H1 (cell line): ENCODE results near the gene LILRB4. TPM values are rescaled to one million over a fixed set of nuclear protein-coding genes. Genes with fewer than 3 reads are reported as not detected.

Experiments
- CTCF ChIA-PET: fragments of 300-600 bp; sonication (Branson Sonifier 250); formaldehyde crosslinking; loops from one replicate; lab custom pipeline; 2021; ENCODE audit not compliant: partially characterized antibody; lab: Charles Lee
- POLR2A ChIA-PET: fragments of 300-600 bp; sonication (Branson Sonifier 250); formaldehyde crosslinking; loops from one replicate; lab custom pipeline; 2021; ENCODE audit warnings: inconsistent platforms; ENCODE audit not compliant: partially characterized antibody; lab: Charles Lee
- DNase-seq, 2 experiments: peaks; one replicate each; pipeline versions ENCODE4 v3.0.0 to v3.0.0-alpha.2; 2010 to 2022; ENCODE audit warnings: low spot score in 2 of 2, low read depth in 1 of 2, mixed read lengths in 1 of 2
- FAIRE-seq: peaks from 2 replicates; lab custom pipeline; 2011; peaks lifted over from hg19 to GRCh38; lab: Jason Lieb, UNC
- H2AFZ ChIP-seq: 2 replicates; pipeline ENCODE4 v1.8.1; 2012; ENCODE audit warnings: low read length, inconsistent platforms
- H2AK5ac ChIP-seq: 2 replicates; pipeline ENCODE4 v1.6.1; 2013; ENCODE audit warnings: low read depth, low read length
- H2BK120ac ChIP-seq: replicated peaks from 2 replicates; pipeline ENCODE3; 2013; ENCODE audit warnings: low read depth, low read length, inconsistent platforms
- H2BK12ac ChIP-seq: 2 replicates; pipeline ENCODE4 v1.6.1; 2013; ENCODE audit warnings: low read depth, low read length
- H2BK15ac ChIP-seq: 2 replicates; pipeline ENCODE4 v1.6.1; 2013; ENCODE audit warnings: low read length
- H2BK20ac ChIP-seq: 2 replicates; pipeline ENCODE4 v1.6.1; 2013; ENCODE audit warnings: low read length
- H2BK5ac ChIP-seq: 2 replicates; pipeline ENCODE4 v1.6.1; 2013; ENCODE audit warnings: low read depth, low read length
- H3K14ac ChIP-seq: 2 replicates; pipeline ENCODE4 v1.6.1; 2013; ENCODE audit warnings: inconsistent platforms; ENCODE audit not compliant: insufficient read length
- H3K18ac ChIP-seq: 2 replicates; pipeline ENCODE4 v1.6.1; 2013; ENCODE audit warnings: low read length; ENCODE audit errors: extremely low read depth
- H3K23ac ChIP-seq: 2 replicates; pipeline ENCODE4 v1.6.1; 2013; ENCODE audit warnings: inconsistent platforms; ENCODE audit not compliant: insufficient read length
- H3K23me2 ChIP-seq: 2 replicates; pipeline ENCODE4 v1.6.1; 2013; ENCODE audit warnings: low read depth, low read length
- H3K27ac ChIP-seq: 2 replicates; pipeline ENCODE4 v1.6.1; 2011; ENCODE audit warnings: low read depth, low read length, inconsistent platforms
- H3K27me3 ChIP-seq, 4 experiments: replicated peaks in 1 of 4; 1 replicate in 1 of 4; 2 replicates in 3 of 4; pipeline versions ENCODE4 v1.6.1 to v1.8.1; 2011 to 2013; ENCODE audit warnings: low read length in 3 of 4, mild to moderate bottlenecking in 3 of 4, inconsistent platforms in 2 of 4, mixed read lengths in 2 of 4, moderate library complexity in 1 of 4; ENCODE audit not compliant: control insufficient read depth in 3 of 4, insufficient read depth in 3 of 4; ENCODE audit errors: extremely low read depth in 1 of 4
- H3K36me3 ChIP-seq, 4 experiments: 2 replicates each; pipeline versions ENCODE4 v1.6.1 to v1.8.1; 2011 to 2013; ENCODE audit warnings: mild to moderate bottlenecking in 4 of 4, low read length in 3 of 4, moderate library complexity in 2 of 4, control low read depth in 1 of 4, inconsistent platforms in 1 of 4; ENCODE audit not compliant: insufficient read depth in 4 of 4, control insufficient read depth in 2 of 4
- H3K4ac ChIP-seq: replicated peaks from 2 replicates; pipeline ENCODE3; 2013; ENCODE audit warnings: low read length, low read depth, mixed read lengths, inconsistent platforms; ENCODE audit not compliant: insufficient read length
- H3K4me1 ChIP-seq, 4 experiments: replicated peaks in 1 of 4; 1 replicate in 1 of 4; 2 replicates in 3 of 4; pipeline versions ENCODE4 v1.6.1 to v1.8.1; 2011 to 2013; ENCODE audit warnings: low read length in 3 of 4, inconsistent platforms in 2 of 4, mixed read lengths in 1 of 4; ENCODE audit not compliant: insufficient read depth in 4 of 4, control insufficient read depth in 3 of 4
- H3K4me2 ChIP-seq, 2 experiments: 2 replicates each; pipeline versions ENCODE4 v1.6.1 to v1.8.1; 2011 to 2013; ENCODE audit warnings: low read depth in 2 of 2, low read length in 2 of 2, control low read depth in 1 of 2, inconsistent platforms in 1 of 2, mild to moderate bottlenecking in 1 of 2; ENCODE audit not compliant: insufficient read depth in 1 of 2
- H3K4me3 ChIP-seq, 4 experiments: fragments of 200-600, 300-600 bp in 1 of 4; sonication (generic), shearing (Covaris generic), sonication (Bioruptor Twin) in 1 of 4; 2 replicates each; pipeline versions ENCODE4 v1.5.1 to v1.8.1; 2011 to 2016; ENCODE audit warnings: low read length in 4 of 4, low read depth in 3 of 4, control low read depth in 2 of 4, inconsistent platforms in 2 of 4, mild to moderate bottlenecking in 2 of 4, mixed read lengths in 1 of 4, moderate library complexity in 1 of 4; ENCODE audit not compliant: insufficient read depth in 2 of 4; ENCODE audit errors: extremely low read depth in 1 of 4
- H3K56ac ChIP-seq: replicated peaks from 2 replicates; pipeline ENCODE3; 2013; ENCODE audit warnings: low read depth, mild to moderate bottlenecking, mixed read lengths, low read length, inconsistent platforms; ENCODE audit not compliant: insufficient read length
- H3K79me1 ChIP-seq: 2 replicates; pipeline ENCODE4 v1.6.1; 2013; ENCODE audit warnings: low read depth, low read length, control low read depth
- H3K79me2 ChIP-seq, 2 experiments: 2 replicates each; pipeline versions ENCODE4 v1.6.1 to v1.8.1; 2012 to 2013; ENCODE audit warnings: low read length in 2 of 2, mild to moderate bottlenecking in 2 of 2, inconsistent platforms in 1 of 2; ENCODE audit not compliant: insufficient read depth in 2 of 2, control insufficient read depth in 1 of 2
- H3K9ac ChIP-seq, 4 experiments: replicated peaks in 1 of 4; 1 replicate in 1 of 4; 2 replicates in 3 of 4; pipeline versions ENCODE4 v1.6.1 to v1.8.1; 2011 to 2013; ENCODE audit warnings: low read depth in 3 of 4, low read length in 3 of 4, control low read depth in 2 of 4, mild to moderate bottlenecking in 2 of 4, moderate library complexity in 2 of 4, inconsistent platforms in 1 of 4; ENCODE audit errors: extremely low read depth in 1 of 4
- H3K9me3 ChIP-seq, 2 experiments: 2 replicates each; pipeline versions ENCODE4 v1.6.1 to v1.8.1; 2012 to 2013; ENCODE audit warnings: mild to moderate bottlenecking in 2 of 2, moderate library complexity in 2 of 2, control low read depth in 1 of 2, inconsistent platforms in 1 of 2, low read depth in 1 of 2, low read length in 1 of 2, mixed read lengths in 1 of 2; ENCODE audit not compliant: insufficient read depth in 2 of 2
- H4K20me1 ChIP-seq, 2 experiments: replicated peaks in 1 of 2; 2 replicates each; pipeline versions ENCODE3 to v1.8.1; 2011 to 2013; ENCODE audit warnings: inconsistent platforms in 2 of 2, low read length in 2 of 2, mild to moderate bottlenecking in 1 of 2; ENCODE audit not compliant: insufficient read depth in 2 of 2, control insufficient read depth in 1 of 2
- H4K5ac ChIP-seq: 2 replicates; pipeline ENCODE4 v1.6.1; 2013; ENCODE audit warnings: low read length, low read depth, mixed read lengths, inconsistent platforms; ENCODE audit not compliant: insufficient read length
- H4K8ac ChIP-seq: 2 replicates; pipeline ENCODE4 v1.8.0; 2013; ENCODE audit warnings: mild to moderate bottlenecking, moderate library complexity, low read length, inconsistent platforms; ENCODE audit not compliant: insufficient read depth; ENCODE audit errors: extremely low read depth
- H4K91ac ChIP-seq: replicated peaks from 2 replicates; pipeline ENCODE3; 2013; ENCODE audit warnings: low read length, mixed read lengths, inconsistent platforms; ENCODE audit not compliant: insufficient read length
- E2F6 ChIP-seq: IDR thresholded peaks from 2 replicates; pipeline ENCODE4 v1.6.1; 2012; ENCODE audit warnings: inconsistent platforms
- GABPA ChIP-seq: IDR thresholded peaks from 2 replicates; pipeline ENCODE4 v1.6.1; 2011; ENCODE audit warnings: mild to moderate bottlenecking, low read length, moderate library complexity, borderline replicate concordance; ENCODE audit not compliant: insufficient read depth
- GTF2F1 ChIP-seq: IDR thresholded peaks from 2 replicates; pipeline ENCODE4 v1.6.1; 2012; ENCODE audit warnings: low read depth, low read length, improper control_type of control experiment, borderline replicate concordance
- JUN ChIP-seq: IDR thresholded peaks from 2 replicates; pipeline ENCODE4 v1.6.1; 2011; ENCODE audit warnings: low read depth, mild to moderate bottlenecking, improper control_type of control experiment, low read length
- KDM1A ChIP-seq: fragments of 200-600, 300-600 bp; sonication (generic); IDR thresholded peaks from 2 replicates; pipeline ENCODE4 v1.7.1; 2016; ENCODE audit warnings: mild to moderate bottlenecking, low read length, borderline replicate concordance
- KDM5A ChIP-seq: fragments of 200-600 bp; IDR thresholded peaks from 2 replicates; pipeline ENCODE4 v1.7.1; 2012; ENCODE audit warnings: mild to moderate bottlenecking, low read length, inconsistent platforms, mixed read lengths
- MAFK ChIP-seq: IDR thresholded peaks from 2 replicates; pipeline ENCODE4 v1.6.1; 2012; ENCODE audit warnings: low read depth, mild to moderate bottlenecking, improper control_type of control experiment, low read length
- PHF8 ChIP-seq: fragments of 200-600 bp; sonication (generic); conservative IDR thresholded peaks from 2 replicates; pipeline ENCODE4 v1.7.1; 2012; ENCODE audit warnings: low read depth, mild to moderate bottlenecking, inconsistent platforms, low read length, moderate library complexity
- POLR2A ChIP-seq, 2 experiments: IDR thresholded peaks; 1 replicate in 1 of 2; 2 replicates in 1 of 2; pipeline ENCODE4 v1.6.1; 2011; ENCODE audit warnings: low read depth in 2 of 2, low read length in 2 of 2, mild to moderate bottlenecking in 2 of 2; ENCODE audit errors: control extremely low read depth in 1 of 2
- POLR2AphosphoS5 ChIP-seq: IDR thresholded peaks from 2 replicates; pipeline ENCODE4 v1.6.1; 2011; ENCODE audit warnings: low read depth, low read length
- RAD21 ChIP-seq, 2 experiments: IDR thresholded peaks in 1 of 2; conservative IDR thresholded peaks in 1 of 2; 2 replicates each; pipeline ENCODE4 v1.6.1; 2011; ENCODE audit warnings: low read depth in 2 of 2, low read length in 2 of 2, improper control_type of control experiment in 1 of 2, inconsistent platforms in 1 of 2, mild to moderate bottlenecking in 1 of 2, moderate library complexity in 1 of 2
- RNF2 ChIP-seq: fragments of 200-900, 300-1000 bp; sonication (generic); IDR thresholded peaks from 2 replicates; pipeline ENCODE4 v1.7.1; 2016; ENCODE audit warnings: borderline replicate concordance, low read depth, mild to moderate bottlenecking, antibody characterized with exemption, low read length; ENCODE audit not compliant: poor library complexity, severe bottlenecking; ENCODE audit errors: missing control alignments
- SAP30 ChIP-seq: fragments of 300-600 bp; sonication (generic); IDR thresholded peaks from 2 replicates; pipeline ENCODE4 v1.7.1; 2012; ENCODE audit warnings: low read length, moderate library complexity, mild to moderate bottlenecking, inconsistent platforms; ENCODE audit not compliant: insufficient read depth, insufficient replicate concordance
- TBP ChIP-seq: IDR thresholded peaks from 2 replicates; pipeline ENCODE4 v1.6.1; 2011; ENCODE audit warnings: low read depth, low read length, improper control_type of control experiment
- WGBS, 2 experiments: shearing (Covaris generic) in 1 of 2; methylation state at CpG; one replicate each; pipeline versions ENCODE4 v1.1.6 to v1.1.7; 2013 to 2015; ENCODE audit warnings: low lambda C conversion rate in 2 of 2, mixed read lengths in 2 of 2, inconsistent platforms in 1 of 2, low coverage in 1 of 2, missing lambda C conversion rate in 1 of 2; ENCODE audit not compliant: insufficient replicate concordance in 2 of 2, insufficient coverage in 1 of 2, insufficient read length in 1 of 2; ENCODE audit errors: extremely low coverage in 1 of 2, missing lambda C conversion rate in 1 of 2; 5-methylcytosine and 5-hydroxymethylcytosine counted together
- polyA plus RNA-seq, 7 experiments: library from polyadenylated mRNA; depleted of rRNA in 3 of 7; stranded (reverse) in 5 of 7; unstranded in 2 of 7; fragments of >200 nt in 5 of 7; fragments of 200-250 nt in 2 of 7; gene quantifications; 1 replicate in 5 of 7; 2 replicates in 1 of 7; 4 replicates in 1 of 7; pipeline versions ENCODE4 v1.2.1 to v1.2.3, GENCODE V29; 2011 to 2013; ENCODE audit warnings: missing spikeins in 2 of 7, mixed read lengths in 2 of 7
- total RNA-seq: library from RNA; stranded (reverse); fragmentation: NEBNext Ultra II Directional; extraction: Animal tissue kit (Norgen Biotek cat#: 25700); gene quantifications from 2 replicates; pipeline ENCODE4 v1.2.1, GENCODE V29; 2021

The LILRB4 gene
- total and polyA plus RNA-seq, 2 of the 8 experiments (the other 6 are each of a cell fraction or from before 2014, with no cell fraction given), result not detected

DNA sequence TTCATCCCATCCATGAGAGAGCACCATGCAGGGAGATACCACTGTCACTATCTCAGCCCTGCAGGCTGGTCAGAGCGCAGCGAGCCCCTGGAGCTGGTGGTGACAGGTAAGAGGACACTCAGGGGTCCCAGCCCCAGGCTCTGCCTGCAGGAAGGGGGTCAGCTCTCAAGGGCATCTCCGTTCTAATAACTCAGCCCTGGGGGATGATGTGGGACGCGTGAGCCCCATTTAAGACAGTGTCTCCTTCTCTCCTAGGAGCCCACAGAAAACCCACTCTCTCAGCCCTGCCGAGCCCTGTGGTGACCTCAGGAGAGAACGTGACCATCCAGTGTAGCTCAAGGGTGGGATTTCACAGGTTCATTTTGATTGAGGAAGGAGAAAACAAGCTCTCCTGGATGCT, 46.0 kb downstream of the LILRB4 start:
- Histone ChIP-seq H3K9me3 (peaks cover 44 to 77% of the 10 kb centered on the region in 2 experiments), H2BK120ac (no peak overlapping the region), H3K27me3 (no peaks in the 10 kb centered on the region)
- TF ChIP-seq KDM5A (no peak), PHF8 (no peak), E2F6 (no peak), JUN (no peak), RAD21 (IDR thresholded peaks at IDR 0.05 in 1 of 2, conservative IDR thresholded peaks at IDR 0.05 in 1 of 2; ENCODE audit: low read depth in 2 of 2, low read length in 2 of 2) (no peak), GABPA (no peak), POLR2AphosphoS5 (no peak), GTF2F1 (no peak), SAP30 (no peak), MAFK (no peak), TBP (no peak), RNF2 (no peak), KDM1A (no peak), POLR2A (IDR thresholded peaks at IDR 0.05; ENCODE audit: control extremely low read depth in 1 of 2, low read depth in 2 of 2, low read length in 2 of 2) (no peak)

More for the DNA sequence above, 46.0 kb downstream of the LILRB4 start:
- Histone ChIP-seq H2BK5ac (no peak overlapping the region), H3K4ac (no peak overlapping the region), H2AK5ac (no peak overlapping the region), H3K27ac (no peak overlapping the region), H4K5ac (no peak overlapping the region), H4K91ac (no peak overlapping the region), H3K79me2 (no peaks in the 10 kb centered on the region), H3K9ac (no peak overlapping the region), H3K36me3 (no peaks in the 10 kb centered on the region), H3K4me3 (no peak overlapping the region), H2BK20ac (no peak overlapping the region), H4K20me1 (no peaks in the 10 kb centered on the region), H3K79me1 (no peaks in the 10 kb centered on the region), H3K18ac (no peak overlapping the region), H2BK15ac (no peak overlapping the region), H3K23ac (no peak overlapping the region), H4K8ac (no peak overlapping the region), H3K56ac (no peak overlapping the region), H3K4me2 (no peak overlapping the region), H3K4me1 (no peaks in the 10 kb centered on the region), H3K23me2 (no peaks in the 10 kb centered on the region), H2AFZ (no peak overlapping the region), H3K14ac (no peak overlapping the region), H2BK12ac (no peak overlapping the region)
- ChIA-PET CTCF (no interaction called here), POLR2A (no interaction called here)
- 78% methylated on average over 5 of the region's 7 CpGs; no CpG with 5 or more reads in 1 of the 2 experiments for WGBS, 2 experiments
- DNase-seq, result no peak
- no peak for FAIRE-seq
